Measurements from ENCODE around the gene NMB. TPM values are rescaled to one million over a fixed set of nuclear protein-coding genes. Genes with fewer than 3 reads are reported as not detected.

NMB gene
- total and polyA plus RNA-seq, 2 experiments from 2014 or later, result 18.1 to 22.0 TPM

GRCh38 chr15:84658788-84659411 lies 901 bp upstream of the NMB start:
- Mint-ChIP-seq H3K27ac (peak overlapping the region; percentile 44; the same call in 1 of the 2 replicates), H3K9me3 (no peaks in the 10 kb centered on the region), H3K4me1 (peaks cover 32% of the 10 kb centered on the region), H3K36me3 (ENCODE audit: low read depth) (no peaks in the 10 kb centered on the region), H3K27me3 (ENCODE audit: insufficient read depth, low read depth, poor library complexity) (peaks cover 21% of the 10 kb centered on the region), H3K4me3 (peak overlapping the region; percentile 68)
- Histone ChIP-seq H3K4me1 (ENCODE audit: insufficient read depth) (peaks cover 27% of the 10 kb centered on the region), H4K20me1 (replicated peaks; ENCODE audit: insufficient read depth) (peaks cover 10% of the 10 kb centered on the region; the same call in 1 of the 2 replicates), H3K79me2 (replicated peaks; ENCODE audit: insufficient read depth) (peaks cover under 1% of the 10 kb centered on the region; the same call in 1 of the 2 replicates), H3F3A (replicated peaks; ENCODE audit: low read depth) (peaks cover 19% of the 10 kb centered on the region), H3K36me3 (ENCODE audit: insufficient read depth) (no peaks in the 10 kb centered on the region), H2AFZ (peak overlapping the region; percentile 60), H3K9me2 (ENCODE audit: insufficient read depth) (no peaks in the 10 kb centered on the region), H3K4me3 (peak overlapping the region; percentile 82), H3K27me3 (ENCODE audit: insufficient read depth) (peaks cover 12% of the 10 kb centered on the region), H3K4me2 (peak overlapping the region; percentile 96), H3K27ac (ENCODE audit: low read depth) (peak overlapping the region; percentile 86; the same call in 1 of the 2 replicates)
- no peak for DNase-seq (ENCODE audit: low spot score)
- TF ChIP-seq NANOG (IDR thresholded peaks at IDR 0.05; ENCODE audit: borderline replicate concordance) (no peak), ETS1 (IDR thresholded peaks at IDR 0.05) (no peak)
- ATAC-seq, result no peak

DNA sequence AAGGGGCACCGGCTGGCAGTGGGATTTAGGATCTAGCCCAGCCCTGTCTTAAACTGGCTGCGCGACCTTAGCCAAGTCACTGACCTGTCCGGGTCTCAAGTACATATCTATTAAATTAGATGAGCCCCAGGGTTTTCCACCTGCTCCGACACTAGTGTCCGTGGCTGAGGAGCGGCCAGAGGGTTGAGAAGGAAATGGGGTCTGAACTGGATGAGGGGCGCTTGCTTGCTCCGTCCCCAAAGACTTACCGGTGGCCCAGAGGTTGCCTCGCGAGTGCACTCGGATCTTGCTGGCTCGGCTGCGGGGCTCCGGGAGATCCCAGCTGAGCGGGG lies 285 bp downstream of the NMB start:
- Mint-ChIP-seq H3K4me1 (peaks cover 37% of the 10 kb centered on the region), H3K9me3 (no peaks in the 10 kb centered on the region), H3K4me3 (peak overlapping the region; percentile 73), H3K36me3 (ENCODE audit: low read depth) (peaks cover 7% of the 10 kb centered on the region; the same call in 1 of the 3 replicates), H3K27ac (no peak overlapping the region), H3K27me3 (ENCODE audit: insufficient read depth, low read depth, poor library complexity) (peaks cover 21% of the 10 kb centered on the region)
- no peak for ATAC-seq
- Histone ChIP-seq H3K4me3 (peak overlapping the region; percentile 82), H3K27ac (ENCODE audit: low read depth) (no peak overlapping the region), H3K79me2 (replicated peaks; ENCODE audit: insufficient read depth) (peaks cover 12% of the 10 kb centered on the region), H3K9me2 (ENCODE audit: insufficient read depth) (no peaks in the 10 kb centered on the region), H3K36me3 (ENCODE audit: insufficient read depth) (0 out of 2 replicates have a peak, but pooled peaks cover under 1% of the 10 kb centered on the region), H3K4me2 (peak overlapping the region; percentile 96), H3K4me1 (ENCODE audit: insufficient read depth) (peaks cover 33% of the 10 kb centered on the region), H3F3A (replicated peaks; ENCODE audit: low read depth) (peaks cover 19% of the 10 kb centered on the region), H4K20me1 (replicated peaks; ENCODE audit: insufficient read depth) (peaks cover 8% of the 10 kb centered on the region; the same call in 1 of the 2 replicates), H2AFZ (peak overlapping the region; percentile 91), H3K27me3 (ENCODE audit: insufficient read depth) (peaks cover 12% of the 10 kb centered on the region)
- DNase-seq (ENCODE audit: low spot score), result peak; percentile 24
- no peak for TF ChIP-seq ZNF114 (CRISPR knock-in tag; IDR thresholded peaks at IDR 0.05)
- TF ChIP-seq, protein P1, sequence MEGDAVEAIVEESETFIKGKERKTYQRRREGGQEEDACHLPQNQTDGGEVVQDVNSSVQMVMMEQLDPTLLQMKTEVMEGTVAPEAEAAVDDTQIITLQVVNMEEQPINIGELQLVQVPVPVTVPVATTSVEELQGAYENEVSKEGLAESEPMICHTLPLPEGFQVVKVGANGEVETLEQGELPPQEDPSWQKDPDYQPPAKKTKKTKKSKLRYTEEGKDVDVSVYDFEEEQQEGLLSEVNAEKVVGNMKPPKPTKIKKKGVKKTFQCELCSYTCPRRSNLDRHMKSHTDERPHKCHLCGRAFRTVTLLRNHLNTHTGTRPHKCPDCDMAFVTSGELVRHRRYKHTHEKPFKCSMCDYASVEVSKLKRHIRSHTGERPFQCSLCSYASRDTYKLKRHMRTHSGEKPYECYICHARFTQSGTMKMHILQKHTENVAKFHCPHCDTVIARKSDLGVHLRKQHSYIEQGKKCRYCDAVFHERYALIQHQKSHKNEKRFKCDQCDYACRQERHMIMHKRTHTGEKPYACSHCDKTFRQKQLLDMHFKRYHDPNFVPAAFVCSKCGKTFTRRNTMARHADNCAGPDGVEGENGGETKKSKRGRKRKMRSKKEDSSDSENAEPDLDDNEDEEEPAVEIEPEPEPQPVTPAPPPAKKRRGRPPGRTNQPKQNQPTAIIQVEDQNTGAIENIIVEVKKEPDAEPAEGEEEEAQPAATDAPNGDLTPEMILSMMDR (conservative IDR thresholded peaks at IDR 0.05; ENCODE audit: low read depth in 2 of 2), result no peak
- no peak for TF ChIP-seq REST (IDR thresholded peaks at IDR 0.05; ENCODE audit: unreplicated experiment)
- no peak for TF ChIP-seq ZNF331 (CRISPR knock-in tag; IDR thresholded peaks at IDR 0.05; ENCODE audit: low read depth)
- no peak for TF ChIP-seq NANOG (IDR thresholded peaks at IDR 0.05; ENCODE audit: borderline replicate concordance)
- TF ChIP-seq ETS1 (IDR thresholded peaks at IDR 0.05), result no peak
- TF ChIP-seq STAT1 (IDR thresholded peaks at IDR 0.05; ENCODE audit: unreplicated experiment), result no peak
- TF ChIP-seq EZH2 (IDR thresholded peaks at IDR 0.05; ENCODE audit: low read depth, unreplicated experiment), result no peak
- no peak for TF ChIP-seq POLR2AphosphoS5 (IDR thresholded peaks at IDR 0.05; ENCODE audit: low read depth)
- TF ChIP-seq JUNB (IDR thresholded peaks at IDR 0.05; ENCODE audit: unreplicated experiment), result no peak
